Body of pancreas (tissue), 4 donors: ENCODE measurements around the gene PRR16.

Experiments used
- CTCF ChIP-seq, 7 experiments: fragments of 450-650 bp in 4 of 7; fragments of 200-600 bp in 3 of 7; sonication (generic) in 3 of 7; IDR thresholded peaks; one replicate each; pipeline ENCODE4 v1.5.1; 2016 to 2019; ENCODE audit warnings: antibody characterized with exemption in 7 of 7
- POLR2A ChIP-seq, 3 donors: fragments of 450-650 bp; IDR thresholded peaks; one replicate each; pipeline ENCODE4 v1.6.1; 2016; ENCODE audit warnings: antibody characterized with exemption in 3 of 3, mild to moderate bottlenecking in 2 of 3

- TF ChIP-seq CTCF (IDR thresholded peaks at IDR 0.05) (no peak), POLR2A (IDR thresholded peaks at IDR 0.05) (no peak)
Measured at GRCh38 chr5:120443607-120444006, 20.5 kb upstream of the PRR16 start.
